A549 (cell line): ENCODE data around the gene CLCA2. TPM values are rescaled to one million over a fixed set of nuclear protein-coding genes. Genes with fewer than 3 reads are reported as not detected.

ENCODE experiments used
- ATAC-seq, 2 experiments: fragments of 200-7000 bp in 1 of 2; fragments of >200 bp in 1 of 2; cut with Nextera tagmentation in 1 of 2; cut with Tn5 transposase in 1 of 2; 3 replicates each; pipeline versions ENCODE4 v1.8.0 to v1.9.1; 2018 to 2020; ENCODE audit warnings: mild to moderate bottlenecking in 1 of 2, moderate library complexity in 1 of 2
- CTCF ChIA-PET: fragments of 300-600 bp; sonication (Branson Sonifier 250); formaldehyde crosslinking; extraction: SDS; loops from one replicate; lab custom pipeline; 2021; ENCODE audit warnings: antibody characterized with exemption, inconsistent platforms; lab: Yijun Ruan, JAX
- POLR2A ChIA-PET: fragments of 350-600 bp; formaldehyde crosslinking; extraction: SDS; loops from one replicate; lab custom pipeline; 2021; ENCODE audit warnings: antibody characterized with exemption, inconsistent platforms; lab: Yijun Ruan, JAX
- DNase-seq, 2 experiments: peaks; one replicate each; pipeline versions ENCODE4 v3.0.0 to v3.0.0-alpha.2; 2011 to 2016; ENCODE audit warnings: low read depth in 1 of 2, low spot score in 1 of 2
- FAIRE-seq: peaks from 2 replicates; lab custom pipeline; 2011; peaks lifted over from hg19 to GRCh38; lab: Jason Lieb, UNC
- H3K27ac ChIP-seq, 2 experiments: fragments of >200 bp; sonication (Bioruptor Twin); formaldehyde crosslinking; 3 replicates each; pipeline ENCODE4 v1.5.1; 2016 to 2017
- H3K4me1 ChIP-seq: fragments of >200 bp; sonication (Bioruptor Twin); formaldehyde crosslinking; 3 replicates; pipeline ENCODE4 v1.6.1; 2016
- H3K4me2 ChIP-seq: fragments of >200 bp; sonication (Bioruptor Twin); formaldehyde crosslinking; 3 replicates; pipeline ENCODE4 v1.6.1; 2016
- H3K4me3 ChIP-seq: fragments of >200 bp; sonication (Bioruptor Twin); formaldehyde crosslinking; 3 replicates; pipeline ENCODE4 v1.5.1; 2016
- H3K9me3 ChIP-seq: fragments of >200 bp; sonication (Bioruptor Twin); formaldehyde crosslinking; 3 replicates; pipeline ENCODE4 v1.6.1; 2016
- CBX8 ChIP-seq: fragments of 200-600 bp; sonication (generic); IDR thresholded peaks from 2 replicates; pipeline ENCODE4 v1.6.1; 2016
- CHD4 ChIP-seq: fragments of 200-600 bp; sonication (generic); IDR thresholded peaks from 2 replicates; pipeline ENCODE4 v1.6.1; 2016; ENCODE audit warnings: antibody characterized with exemption, mild to moderate bottlenecking, borderline replicate concordance
- ESRRA ChIP-seq: fragments of 150-350 bp; IDR thresholded peaks from 2 replicates; pipeline ENCODE4 v1.6.1; 2014; ENCODE audit warnings: mild to moderate bottlenecking, low read length, borderline replicate concordance
- FOSB ChIP-seq: fragments of 250-450 bp; sonication (Bioruptor Pico); IDR thresholded peaks from 2 replicates; pipeline ENCODE4 v1.5.0; 2020; ENCODE audit warnings: mild to moderate bottlenecking, moderate library complexity
- FOSL2 ChIP-seq, 2 experiments: fragments of 450-650 bp in 1 of 2; fragments of >200 bp in 1 of 2; sonication (Bioruptor Twin) in 1 of 2; formaldehyde crosslinking; IDR thresholded peaks; 2 replicates each; pipeline versions ENCODE4 v1.5.0 to v1.6.1; 2016 to 2020; ENCODE audit warnings: mild to moderate bottlenecking in 1 of 2, moderate library complexity in 1 of 2
- GATA3 ChIP-seq: IDR thresholded peaks from 2 replicates; pipeline ENCODE4 v1.6.1; 2012; ENCODE audit warnings: borderline replicate concordance
- HOXB13 ChIP-seq: fragments of 250-450 bp; sonication (Bioruptor Pico); IDR thresholded peaks from 2 replicates; pipeline ENCODE4 v1.5.0; 2020; ENCODE audit warnings: low read depth, mild to moderate bottlenecking, moderate library complexity
- HOXB5 ChIP-seq: fragments of 250-450 bp; sonication (Bioruptor Pico); IDR thresholded peaks from 2 replicates; pipeline ENCODE4 v1.5.0; 2020; ENCODE audit warnings: mild to moderate bottlenecking, moderate library complexity
- JUNB ChIP-seq: fragments of >200 bp; sonication (Bioruptor Twin); formaldehyde crosslinking; IDR thresholded peaks from 2 replicates; pipeline ENCODE4 v1.6.1; 2016
- KDM1A ChIP-seq: fragments of 200-600 bp; sonication (generic); IDR thresholded peaks from 2 replicates; pipeline ENCODE4 v1.6.1; 2016; ENCODE audit warnings: low read depth, mild to moderate bottlenecking
- MAZ ChIP-seq: fragments of 150-350 bp; IDR thresholded peaks from 2 replicates; pipeline ENCODE4 v1.6.1; 2014; ENCODE audit warnings: antibody characterized with exemption, low read depth, low read length, borderline replicate concordance
- NR3C1 ChIP-seq: fragments of >200 bp; sonication (Bioruptor Twin); formaldehyde crosslinking; IDR thresholded peaks from 3 replicates; pipeline ENCODE4 v1.6.1; 2017
- POLR2AphosphoS2 ChIP-seq: conservative IDR thresholded peaks from 2 replicates; pipeline ENCODE4 v1.6.1; 2012; ENCODE audit warnings: low read length, improper control_type of control experiment, inconsistent platforms
- RARB ChIP-seq: fragments of 250-450 bp; sonication (Bioruptor Pico); IDR thresholded peaks from 2 replicates; pipeline ENCODE4 v1.8.0; 2021; ENCODE audit warnings: mild to moderate bottlenecking, moderate library complexity
- RCOR1 ChIP-seq: fragments of 150-350 bp; IDR thresholded peaks from 2 replicates; pipeline ENCODE4 v1.6.1; 2014; ENCODE audit warnings: antibody characterized with exemption, low read length, low read depth
- RFX5 ChIP-seq: fragments of 450-650 bp; IDR thresholded peaks from 2 replicates; pipeline ENCODE4 v1.7.1; 2014; ENCODE audit warnings: antibody characterized with exemption, mild to moderate bottlenecking, moderate library complexity
- SMC3 ChIP-seq: fragments of >200 bp; sonication (Bioruptor Twin); formaldehyde crosslinking; IDR thresholded peaks from 3 replicates; pipeline ENCODE4 v1.6.1; 2018; ENCODE audit warnings: inconsistent platforms
- ZC3H11A ChIP-seq: fragments of 450-650 bp; IDR thresholded peaks from 2 replicates; pipeline ENCODE4 v1.6.1; 2014; ENCODE audit warnings: antibody characterized with exemption, mild to moderate bottlenecking
- WGBS: methylation state at CpG from one replicate; pipeline ENCODE4 v1.1.6; 2017; ENCODE audit errors: missing lambda C conversion rate; 5-methylcytosine and 5-hydroxymethylcytosine counted together
- polyA plus RNA-seq, 4 experiments: library from polyadenylated mRNA; depleted of rRNA in 3 of 4; stranded (reverse); fragments of >200 nt; fragmentation: RNase III in 1 of 4; extraction: RNeasy Plus Mini Kit Qiagen cat#74134 plus additional on column Dnase treatment in 1 of 4; gene quantifications; 2 replicates in 3 of 4; 3 replicates in 1 of 4; pipeline ENCODE4 v1.2.3, GENCODE V29; 2011 to 2017
- TF ChIP-seq, protein P1 (sequence below): fragments of 450-650 bp; IDR thresholded peaks from 2 replicates; pipeline ENCODE4 v1.6.1; 2014; ENCODE audit warnings: antibody characterized with exemption

Gene CLCA2
- polyA plus RNA-seq, 2 of the 4 experiments (the other 2 are of a cell fraction), result 0.05 TPM; not detected in 1

DNA sequence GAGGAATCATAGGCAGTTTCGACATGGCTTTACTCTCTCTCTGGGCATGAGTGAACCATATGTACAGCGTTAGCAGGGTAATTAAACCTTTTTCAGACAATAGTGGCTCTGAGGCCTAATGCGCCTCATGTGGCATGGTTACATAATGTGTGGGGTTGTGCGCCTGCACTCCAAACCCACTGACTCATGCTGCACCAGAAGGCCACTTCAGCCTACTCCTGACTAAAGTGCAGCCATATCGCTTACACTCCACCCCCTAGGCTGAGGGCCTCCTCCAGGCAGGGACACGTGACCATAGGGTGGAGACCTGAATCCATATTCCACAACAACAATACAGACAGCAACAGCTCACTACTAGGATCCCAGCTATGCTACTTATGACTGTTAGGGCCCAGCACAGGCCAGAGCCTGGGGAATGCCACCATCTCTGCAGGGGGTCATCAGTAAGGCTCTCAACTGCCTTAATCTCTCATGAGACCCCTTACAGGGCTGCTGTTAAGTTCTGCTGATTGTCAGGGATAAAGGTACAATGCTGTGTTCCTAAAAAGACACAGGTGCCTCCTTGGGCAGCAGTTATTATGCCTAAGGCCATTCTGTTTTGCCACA, 14.5 kb upstream of the CLCA2 start:
- ChIA-PET POLR2A (no interaction called here), CTCF (no interaction called here)
- H3K9me3 ChIP-seq, result no peaks in the 10 kb centered on the region
- WGBS, result 63% methylated on average over 6 of the region's 6 CpGs
- TF ChIP-seq NR3C1 (no peak), FOSB (no peak), FOSL2 (IDR thresholded peaks at IDR 0.05) (no peak), FOSL2 (CRISPR knock-in tag; IDR thresholded peaks at IDR 0.05) (no peak), SMC3 (no peak), HOXB5 (CRISPR knock-in tag) (no peak), MAZ (no peak), KDM1A (no peak), RCOR1 (no peak), RARB (CRISPR knock-in tag) (no peak), JUNB (no peak)
- TF ChIP-seq, protein P1, sequence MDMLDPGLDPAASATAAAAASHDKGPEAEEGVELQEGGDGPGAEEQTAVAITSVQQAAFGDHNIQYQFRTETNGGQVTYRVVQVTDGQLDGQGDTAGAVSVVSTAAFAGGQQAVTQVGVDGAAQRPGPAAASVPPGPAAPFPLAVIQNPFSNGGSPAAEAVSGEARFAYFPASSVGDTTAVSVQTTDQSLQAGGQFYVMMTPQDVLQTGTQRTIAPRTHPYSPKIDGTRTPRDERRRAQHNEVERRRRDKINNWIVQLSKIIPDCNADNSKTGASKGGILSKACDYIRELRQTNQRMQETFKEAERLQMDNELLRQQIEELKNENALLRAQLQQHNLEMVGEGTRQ, result no peak
- TF ChIP-seq, all 56 proteins: peak for 0
- ATAC-seq (no peak), DNase-seq (no peak), FAIRE-seq (no peak)
- Histone ChIP-seq H3K4me2 (no peak overlapping the region), H3K27ac (no peak overlapping the region), H3K4me1 (no peaks in the 10 kb centered on the region), H3K4me3 (no peak overlapping the region)

DNA sequence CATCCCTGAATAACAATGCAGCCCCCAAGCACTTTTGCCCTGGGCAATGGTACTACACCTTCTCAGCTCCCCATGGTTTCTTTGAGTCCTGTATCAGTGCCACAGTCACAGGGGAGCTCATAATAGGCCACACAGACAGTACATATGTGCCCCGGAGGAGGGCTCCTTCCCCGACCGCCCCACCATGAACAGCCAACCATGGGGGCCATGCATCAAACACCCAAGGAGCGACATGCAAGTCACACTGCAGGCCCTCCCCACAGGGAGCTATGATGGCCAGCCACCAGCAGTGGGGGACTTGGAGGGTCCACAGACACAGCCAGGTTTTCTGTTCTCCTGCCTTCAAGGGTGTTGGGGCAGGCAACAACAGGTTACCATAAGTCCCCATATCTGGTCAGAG, 13.1 kb upstream of the CLCA2 start:
- FAIRE-seq (no peak), DNase-seq (no peak), ATAC-seq (no peak)
- H3K9me3 ChIP-seq, result no peaks in the 10 kb centered on the region
- TF ChIP-seq CHD4 (no peak), POLR2AphosphoS2 (no peak)
- ChIA-PET POLR2A (no interaction called here), CTCF (interaction anchor here (0.8 kb wide), 1 partner anchor 31 kb away, joined by 3 read pairs; no protein-coding TSS in a partner anchor)
- H3K27ac ChIP-seq, result no peak overlapping the region
- no peaks in the 10 kb centered on the region for H3K4me1 ChIP-seq
- no peak overlapping the region for H3K4me3 ChIP-seq
- no CpG with 5 or more reads among the region's 4 CpGs for WGBS
- H3K4me2 ChIP-seq, result no peak overlapping the region

DNA sequence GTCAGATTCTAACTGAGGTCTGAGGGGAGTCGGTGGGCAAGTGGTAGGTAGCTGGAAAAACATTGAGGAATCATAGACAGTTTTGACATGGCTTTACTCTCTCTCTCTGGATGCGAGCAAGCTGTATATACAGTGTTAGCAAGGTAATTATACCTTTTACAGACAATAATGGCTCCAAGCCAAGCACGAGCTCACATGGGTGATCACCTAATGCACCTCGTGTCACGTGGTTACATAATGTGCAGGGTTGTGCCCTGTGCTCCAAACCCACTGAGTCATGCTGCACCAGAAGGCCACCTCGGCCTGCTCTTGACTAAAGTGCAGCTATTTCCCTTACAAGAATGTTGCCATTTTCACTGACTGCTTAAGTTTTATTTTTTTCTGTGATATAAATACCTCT, 7.6 kb upstream of the CLCA2 start:
- DNase-seq (no peak), ATAC-seq (no peak), FAIRE-seq (no peak)
- no peak overlapping the region for H3K27ac ChIP-seq
- CTCF ChIA-PET, result interaction anchor here (1.0 to 1.8 kb wide), 3 partner anchors 37 to 91 kb away, joined by 3 to 5 read pairs (median 3); no protein-coding TSS in a partner anchor
- H3K4me1 ChIP-seq, result no peaks in the 10 kb centered on the region
- POLR2A ChIA-PET, result no interaction called here
- TF ChIP-seq HOXB13 (CRISPR knock-in tag), result no peak
- no peak for TF ChIP-seq RCOR1
- TF ChIP-seq ESRRA, result no peak
- no peak for TF ChIP-seq ZC3H11A
- TF ChIP-seq, protein P1, result peak; percentile 22; the same call in 1 of the 2 replicates
- TF ChIP-seq GATA3, result no peak
- no peak for TF ChIP-seq RFX5
- no peak for TF ChIP-seq CBX8
- no peaks in the 10 kb centered on the region for H3K9me3 ChIP-seq
- WGBS, result 50% methylated on average over 6 of the region's 6 CpGs
- H3K4me2 ChIP-seq, result no peak overlapping the region
- no peak overlapping the region for H3K4me3 ChIP-seq
